Measurements from ENCODE around the gene SH3RF2.

The SH3RF2 gene

GRCh38 chr5:145921211-145921610 is 15.2 kb upstream of the SH3RF2 start:
- DNase-seq, result no peak

- DNase-seq, result no peak
Measured at GRCh38 chr5:145922059-145922458, 14.3 kb upstream of the SH3RF2 start.

GRCh38 chr5:145923405-145923804 is 13.0 kb upstream of the SH3RF2 start:
- no peak for DNase-seq

GRCh38 chr5:145924849-145925248 is 11.5 kb upstream of the SH3RF2 start:
- no peak for DNase-seq

- no peak for DNase-seq
Measured at GRCh38 chr5:145925353-145925752, 11.0 kb upstream of the SH3RF2 start.

GRCh38 chr5:145925803-145926202 is 10.6 kb upstream of the SH3RF2 start:
- DNase-seq, result no peak

GRCh38 chr5:145931718-145932117 is 4.7 kb upstream of the SH3RF2 start:
- no peak for DNase-seq

GRCh38 chr5:145934276-145934675 is 2.1 kb upstream of the SH3RF2 start:
- DNase-seq, result no peak

GRCh38 chr5:145937432-145938250 is 1.3 kb downstream of the SH3RF2 start:
- no peak for DNase-seq

- no peak for DNase-seq
Measured at GRCh38 chr5:145938776-145939539, 2.6 kb downstream of the SH3RF2 start.

- DNase-seq, result no peak
Measured at GRCh38 chr5:145939540-145940065, 3.2 kb downstream of the SH3RF2 start.

GRCh38 chr5:145941096-145941447 is 4.7 kb downstream of the SH3RF2 start:
- DNase-seq, result no peak

- no peak for DNase-seq
Measured at GRCh38 chr5:145941448-145942130, 5.2 kb downstream of the SH3RF2 start.

GRCh38 chr5:145942201-145942600 is 5.8 kb downstream of the SH3RF2 start:
- DNase-seq, result no peak

- DNase-seq, result no peak
Measured at GRCh38 chr5:145942749-145943148, 6.4 kb downstream of the SH3RF2 start.

- DNase-seq, result no peak
Measured at GRCh38 chr5:145943674-145944121, 7.3 kb downstream of the SH3RF2 start.

- no peak for DNase-seq
Measured at GRCh38 chr5:145944328-145944727, 8.0 kb downstream of the SH3RF2 start.

- no peak for DNase-seq
Measured at GRCh38 chr5:145945620-145946111, 9.3 kb downstream of the SH3RF2 start.

- no peak for DNase-seq
Measured at GRCh38 chr5:145946112-145946861, 9.9 kb downstream of the SH3RF2 start.

- no peak for DNase-seq
Measured at GRCh38 chr5:145947581-145947980, 11.2 kb downstream of the SH3RF2 start.

- no peak for DNase-seq
Measured at GRCh38 chr5:145948047-145948446, 11.7 kb downstream of the SH3RF2 start.

GRCh38 chr5:145948921-145949320 is 12.5 kb downstream of the SH3RF2 start:
- no peak for DNase-seq
